HL-60 (cell line): Measurements from ENCODE around the gene OSMR.

ENCODE experiments used
- DNase-seq, 2 experiments: peaks; one replicate each; pipeline ENCODE4 v3.0.0-alpha.2; 2010 to 2020; ENCODE audit warnings: low read depth in 1 of 2, low spot score in 1 of 2
- H3K27ac ChIP-seq: fragments of 250-450 bp; sonication (Bioruptor Pico); replicated peaks from 2 replicates; pipeline ENCODE4 v1.5.1; 2020; ENCODE audit warnings: mild to moderate bottlenecking, moderate library complexity
- H3K27me3 ChIP-seq: fragments of 250-450 bp; sonication (Bioruptor Pico); 2 replicates; pipeline ENCODE4 v1.5.1; 2021; ENCODE audit warnings: mild to moderate bottlenecking, moderate library complexity; ENCODE audit not compliant: insufficient read depth, poor library complexity, severe bottlenecking
- H3K4me3 ChIP-seq: replicated peaks from 2 replicates; pipeline ENCODE4 v1.5.1; 2011; ENCODE audit warnings: mild to moderate bottlenecking, control low read depth, low read length; ENCODE audit not compliant: insufficient read depth
- CTCF ChIP-seq: IDR thresholded peaks from one replicate; pipeline ENCODE4 v1.5.1; 2011; ENCODE audit warnings: low read length, control low read depth, inconsistent platforms; ENCODE audit not compliant: insufficient read depth
- GABPA ChIP-seq: IDR thresholded peaks from 2 replicates; pipeline ENCODE4 v1.6.1; 2012; ENCODE audit warnings: low read depth
- POLR2AphosphoS5 ChIP-seq: IDR thresholded peaks from 2 replicates; pipeline ENCODE4 v1.6.1; 2012; ENCODE audit warnings: low read depth
- REST ChIP-seq: IDR thresholded peaks from 2 replicates; pipeline ENCODE4 v1.6.1; 2012; ENCODE audit warnings: low read depth; ENCODE audit not compliant: insufficient replicate concordance
- SPI1 ChIP-seq: IDR thresholded peaks from 2 replicates; pipeline ENCODE4 v1.6.1; 2012; ENCODE audit warnings: low read depth, mild to moderate bottlenecking, borderline replicate concordance

OSMR gene

GRCh38 chr5:38803246-38803645, 42.6 kb upstream of the OSMR start:
- TF ChIP-seq GABPA (no peak), REST (no peak), CTCF (no peak), SPI1 (no peak), POLR2AphosphoS5 (no peak)
- DNase-seq: no peak
- Histone ChIP-seq H3K4me3 (no peak overlapping the region), H3K27me3 (no peaks in the 10 kb centered on the region), H3K27ac (no peak overlapping the region)

- no peak overlapping the region for H3K4me3 ChIP-seq
- no peak for DNase-seq
- H3K27me3 ChIP-seq: no peaks in the 10 kb centered on the region
- TF ChIP-seq POLR2AphosphoS5: no peak
- no peak overlapping the region for H3K27ac ChIP-seq
These were observed 39.0 kb upstream of the OSMR start for GRCh38 chr5:38806775-38807258.

GRCh38 chr5:38807570-38808483, 38.0 kb upstream of the OSMR start:
- no peak overlapping the region for H3K4me3 ChIP-seq
- TF ChIP-seq GABPA: no peak
- TF ChIP-seq POLR2AphosphoS5: no peak
- TF ChIP-seq REST: no peak
- no peak for TF ChIP-seq SPI1
- TF ChIP-seq CTCF: no peak
- H3K27ac ChIP-seq: no peak overlapping the region
- no peak for DNase-seq
- no peaks in the 10 kb centered on the region for H3K27me3 ChIP-seq

GRCh38 chr5:38808666-38809343, 37.0 kb upstream of the OSMR start:
- Histone ChIP-seq H3K4me3 (no peak overlapping the region), H3K27me3 (no peaks in the 10 kb centered on the region), H3K27ac (no peak overlapping the region)
- TF ChIP-seq GABPA: no peak
- no peak for TF ChIP-seq REST
- TF ChIP-seq POLR2AphosphoS5: no peak
- no peak for TF ChIP-seq SPI1
- no peak for TF ChIP-seq CTCF
- DNase-seq: no peak
